ENCODE data around the gene PCK1.

Gene PCK1

GRCh38 chr20:57523782-57524181 is 37.1 kb upstream of the PCK1 start:
- H3K27ac ChIP-seq = no peak overlapping the region
- no peak for TF ChIP-seq CTCF (conservative IDR thresholded peaks at IDR 0.05)

- H3K27ac ChIP-seq = no peak within 1 kb of the TSS
- no peak for TF ChIP-seq CTCF (conservative IDR thresholded peaks at IDR 0.05)
These were observed 36.3 kb upstream of the PCK1 start, which contains the start of gene CTCFL for GRCh38 chr20:57524511-57525176. Gene CTCFL (minus strand): TSS chr20:57525140. CDS start chr20:57524205, 935 bp downstream.

GRCh38 chr20:57525328-57526086 is 35.4 kb upstream of the PCK1 start:
- H3K27ac ChIP-seq = no peak overlapping the region
- no peak for TF ChIP-seq CTCF (conservative IDR thresholded peaks at IDR 0.05)

GRCh38 chr20:57526087-57526884 is 34.6 kb upstream of the PCK1 start:
- no peak overlapping the region for H3K27ac ChIP-seq
- no peak for TF ChIP-seq CTCF (conservative IDR thresholded peaks at IDR 0.05)

GRCh38 chr20:57526885-57527460 is 33.9 kb upstream of the PCK1 start:
- TF ChIP-seq CTCF (conservative IDR thresholded peaks at IDR 0.05) = no peak
- H3K27ac ChIP-seq = no peak overlapping the region

GRCh38 chr20:57527728-57528127 is 33.2 kb upstream of the PCK1 start:
- TF ChIP-seq CTCF (conservative IDR thresholded peaks at IDR 0.05) = no peak
- no peak overlapping the region for H3K27ac ChIP-seq

- H3K27ac ChIP-seq = no peak overlapping the region
- TF ChIP-seq CTCF (conservative IDR thresholded peaks at IDR 0.05) = no peak
These were observed 32.8 kb upstream of the PCK1 start for GRCh38 chr20:57528148-57528547.
